RKO (cell line): Measurements from ENCODE around the gene MIA2.
"Not testable (repeated sequence)": the region's sequence is repeated elsewhere in the genome, so short reads cannot be mapped to it uniquely, and the experiment has no call there.

Experiments
- DNase-seq: peaks from one replicate; pipeline ENCODE4 v3.0.0-alpha.2; 2016; ENCODE audit warnings: low spot score

Gene MIA2

GRCh38 chr14:39231751-39232553 lies 1.8 kb upstream of the MIA2 start:
- peak; percentile 50 for DNase-seq

GRCh38 chr14:39232554-39233415 lies 930 bp upstream of the MIA2 start:
- DNase-seq = no peak

GRCh38 chr14:39234986-39235385 lies 1.3 kb downstream of the MIA2 start:
- DNase-seq = not testable (repeated sequence)

- not testable (repeated sequence) for DNase-seq
These were observed 1.8 kb downstream of the MIA2 start for GRCh38 chr14:39235466-39235865.

- DNase-seq = no peak
These were observed 7.1 kb downstream of the MIA2 start for GRCh38 chr14:39240769-39241168.

GRCh38 chr14:39241637-39242036 lies 7.9 kb downstream of the MIA2 start:
- no peak for DNase-seq

- DNase-seq = no peak
These were observed 10.1 kb downstream of the MIA2 start for GRCh38 chr14:39243831-39244230.

GRCh38 chr14:39246618-39247017 lies 12.9 kb downstream of the MIA2 start:
- DNase-seq = no peak

- peak; percentile 87 for DNase-seq
These were observed 13.5 kb downstream of the MIA2 start for GRCh38 chr14:39247256-39247655.

- no peak for DNase-seq
These were observed 17.8 kb downstream of the MIA2 start for GRCh38 chr14:39251547-39251946.

GRCh38 chr14:39257388-39257787 lies 23.7 kb downstream of the MIA2 start:
- DNase-seq = not testable (repeated sequence)

GRCh38 chr14:39258782-39259545 lies 25.2 kb downstream of the MIA2 start:
- no peak for DNase-seq

GRCh38 chr14:39260161-39260560 lies 26.4 kb downstream of the MIA2 start:
- not testable (repeated sequence) for DNase-seq

GRCh38 chr14:39262214-39262613 lies 28.5 kb downstream of the MIA2 start:
- DNase-seq = not testable (repeated sequence)

- DNase-seq = no peak
These were observed 30.3 kb downstream of the MIA2 start for GRCh38 chr14:39264057-39264456.

- no peak for DNase-seq
These were observed 30.8 kb downstream of the MIA2 start for GRCh38 chr14:39264558-39264957.

- DNase-seq = no peak
These were observed 31.3 kb downstream of the MIA2 start for GRCh38 chr14:39265033-39265432.

- peak; percentile 52 for DNase-seq
These were observed 32.2 kb downstream of the MIA2 start for GRCh38 chr14:39265806-39266524.

- peak; percentile 73 for DNase-seq
These were observed 32.8 kb downstream of the MIA2 start for GRCh38 chr14:39266525-39266870.

- DNase-seq = peak; percentile 88
These were observed 33.3 kb downstream of the MIA2 start for GRCh38 chr14:39266871-39267607.

GRCh38 chr14:39267608-39268005 lies 33.9 kb downstream of the MIA2 start:
- peak; percentile 57 for DNase-seq
